OCI-LY7 (cell line): ENCODE results near the gene DISP2.

Source experiments
- CTCF ChIP-seq: fragments of 200-600 bp; sonication (generic); conservative IDR thresholded peaks from 2 replicates; pipeline ENCODE4 v1.5.1; 2014; ENCODE audit warnings: mild to moderate bottlenecking, antibody characterized with exemption, low read length, moderate library complexity, mixed read lengths
- EZH2phosphoT487 ChIP-seq: fragments of 200-600 bp; sonication (generic); IDR thresholded peaks from 2 replicates; pipeline ENCODE4 v1.6.1; 2018; ENCODE audit warnings: low read depth, borderline replicate concordance, mild to moderate bottlenecking, mixed run types, antibody characterized with exemption, low read length, moderate library complexity, mixed read lengths

GRCh38 chr15:40388941-40389823, 31.2 kb downstream of the DISP2 start:
- TF ChIP-seq CTCF (no peak), EZH2phosphoT487 (no peak)
